Occipital lobe (tissue), 2 donors: ENCODE results near the gene GALNT17. TPM values are rescaled to one million over a fixed set of nuclear protein-coding genes. Genes with fewer than 3 reads are reported as not detected.
A peak's percentile ranks its signal among the peaks of the same experiment; 100 is the strongest.

Source experiments
- DNase-seq: peaks from one replicate; lab custom pipeline; 2025; lab: John Stamatoyannopoulos, UW
- total RNA-seq: library from RNA; depleted of rRNA; stranded (reverse); fragments of >200 nt; gene quantifications from one replicate; pipeline ENCODE4 v1.2.3, GENCODE V29; 2014

The GALNT17 gene
- total RNA-seq, 1 donor from 2014 or later, result 13.3 TPM

DNA sequence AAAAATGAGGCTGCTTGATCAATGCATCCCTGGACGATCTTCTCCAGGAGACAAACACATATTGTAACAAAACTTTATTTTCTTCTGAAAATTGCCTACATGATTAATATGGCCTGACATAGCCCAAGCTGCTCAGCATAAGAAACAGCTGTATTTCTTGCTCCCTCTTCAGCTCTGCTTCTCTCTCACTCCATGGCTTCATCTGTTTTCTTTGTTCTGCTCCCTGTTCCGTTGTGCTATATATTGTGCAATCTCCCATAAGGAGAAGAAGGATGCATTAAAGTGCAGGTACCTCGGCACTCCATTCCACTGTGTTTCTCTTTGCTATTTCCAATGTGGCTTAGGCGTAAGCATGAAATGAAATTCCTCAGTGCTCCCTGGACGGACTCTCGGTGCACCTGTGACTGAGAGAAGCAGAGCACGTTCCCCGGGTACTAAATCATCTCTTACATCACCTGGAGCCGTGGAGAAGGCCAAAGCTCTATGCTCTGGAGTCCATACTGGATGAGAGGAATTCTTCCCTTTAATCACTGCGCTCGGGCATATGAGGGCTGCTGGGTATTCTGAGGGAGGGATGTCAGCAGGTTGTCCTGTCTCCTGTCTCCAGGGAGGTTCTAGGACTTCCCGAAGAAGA lies 254.3 kb downstream of the GALNT17 start:
- no peak for DNase-seq

DNA sequence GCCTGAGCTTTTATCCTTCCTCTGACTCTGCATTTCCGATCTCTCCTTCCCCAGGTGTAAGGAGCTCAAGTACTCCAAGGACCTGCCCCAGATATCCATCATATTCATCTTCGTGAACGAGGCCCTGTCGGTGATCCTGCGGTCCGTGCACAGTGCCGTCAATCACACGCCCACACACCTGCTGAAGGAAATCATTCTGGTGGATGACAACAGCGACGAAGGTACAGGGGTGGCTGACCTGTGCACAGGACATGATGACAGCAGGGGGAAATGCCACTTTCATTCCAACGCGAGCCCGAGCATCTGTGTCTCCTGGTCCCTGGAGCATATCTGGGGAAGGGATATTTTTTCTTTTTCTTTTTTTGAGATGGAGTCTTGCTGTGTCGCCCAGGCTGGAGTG lies 256.2 kb downstream of the GALNT17 start:
- DNase-seq, result no peak

DNA sequence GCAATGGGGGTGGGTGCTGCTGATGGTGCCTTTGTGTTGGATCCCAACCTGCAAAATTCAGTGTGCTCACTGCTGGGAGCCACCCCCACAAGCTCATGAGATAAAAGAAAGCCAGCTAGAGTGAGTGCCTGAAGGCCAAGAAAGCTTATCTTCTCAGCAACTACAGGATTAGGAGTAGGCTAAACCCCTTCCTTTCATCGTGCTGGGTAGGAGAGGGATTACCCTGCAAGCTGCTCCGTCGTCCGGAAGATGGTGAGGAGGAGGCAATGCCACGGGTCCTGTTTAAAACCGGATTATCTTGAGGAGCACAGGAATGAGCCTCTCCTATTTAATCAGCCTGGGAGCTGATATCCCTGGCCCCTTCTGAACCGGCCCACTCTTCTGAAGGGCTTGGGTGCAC lies 258.0 kb downstream of the GALNT17 start:
- DNase-seq, result no peak

DNA sequence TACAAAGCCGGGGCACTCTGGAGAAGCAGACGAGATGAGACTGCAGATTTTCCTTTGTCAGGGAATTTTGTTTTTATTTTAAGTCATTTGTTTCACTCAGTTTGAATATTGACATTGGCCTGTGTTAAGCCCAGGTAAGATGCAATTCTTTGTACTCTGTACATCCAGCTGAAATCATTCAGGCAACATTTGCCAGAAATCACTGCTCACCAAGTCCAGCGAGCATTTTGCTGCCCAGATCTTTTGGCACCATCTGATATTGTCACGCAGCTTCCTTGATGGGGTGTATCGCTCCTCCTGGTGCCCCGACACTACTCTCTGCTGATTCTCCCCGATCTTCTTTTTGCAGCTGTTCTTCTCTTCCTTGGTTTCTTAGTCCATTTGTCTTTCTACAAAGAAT lies 261.7 kb downstream of the GALNT17 start:
- DNase-seq, result no peak

DNA sequence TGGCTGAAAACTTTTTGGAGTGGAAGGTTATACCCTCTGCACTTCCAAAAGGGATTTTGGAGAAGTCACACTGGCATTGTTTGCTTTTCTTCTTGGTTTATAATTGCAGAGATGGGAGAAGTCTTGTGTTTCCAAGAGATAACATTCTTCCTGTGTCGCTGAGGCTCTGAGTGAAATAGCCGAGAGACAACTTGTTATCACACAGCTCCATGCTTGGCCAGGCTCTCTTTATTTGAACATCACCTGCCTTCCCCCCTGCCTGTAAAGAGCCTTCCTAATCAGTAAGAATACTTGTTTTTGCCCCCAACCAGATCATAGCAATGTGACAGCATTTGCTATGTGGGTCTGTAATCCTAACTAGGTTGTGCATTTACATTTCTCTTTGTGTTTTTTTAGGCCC lies 270.7 kb downstream of the GALNT17 start:
- DNase-seq, result no peak

- no peak for DNase-seq
Measured at GRCh38 chr7:71403202-71403946, 271.4 kb downstream of the GALNT17 start.

DNA sequence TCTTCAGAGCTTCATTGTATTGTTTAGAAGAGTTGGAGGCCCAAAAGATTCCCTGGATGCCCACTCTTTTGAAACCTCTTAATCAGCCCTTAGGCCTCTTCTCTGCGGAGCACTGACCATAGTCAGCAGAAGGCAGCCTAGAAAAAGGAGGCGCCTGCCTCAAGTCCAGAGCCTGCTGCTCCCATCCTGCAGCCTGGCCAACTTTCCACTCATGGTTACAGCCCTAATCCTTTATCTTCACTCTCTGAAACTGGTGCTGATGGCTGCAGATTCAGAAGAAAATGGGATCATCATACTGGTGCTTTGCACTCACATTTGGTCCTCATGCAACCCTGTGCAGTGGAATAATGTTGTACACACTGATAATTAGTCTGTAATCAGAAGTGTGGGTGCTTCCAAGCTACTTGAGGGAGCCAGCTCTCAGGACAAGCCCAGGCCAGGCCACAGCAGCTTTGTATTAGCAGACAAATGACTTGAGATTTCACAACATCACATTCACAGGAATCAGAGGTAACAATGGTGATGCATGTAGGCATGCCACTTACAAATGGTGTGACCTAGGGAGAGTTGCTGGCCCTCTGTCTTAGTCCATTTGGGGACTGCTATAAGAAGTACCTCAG lies 272.9 kb downstream of the GALNT17 start:
- no peak for DNase-seq

DNA sequence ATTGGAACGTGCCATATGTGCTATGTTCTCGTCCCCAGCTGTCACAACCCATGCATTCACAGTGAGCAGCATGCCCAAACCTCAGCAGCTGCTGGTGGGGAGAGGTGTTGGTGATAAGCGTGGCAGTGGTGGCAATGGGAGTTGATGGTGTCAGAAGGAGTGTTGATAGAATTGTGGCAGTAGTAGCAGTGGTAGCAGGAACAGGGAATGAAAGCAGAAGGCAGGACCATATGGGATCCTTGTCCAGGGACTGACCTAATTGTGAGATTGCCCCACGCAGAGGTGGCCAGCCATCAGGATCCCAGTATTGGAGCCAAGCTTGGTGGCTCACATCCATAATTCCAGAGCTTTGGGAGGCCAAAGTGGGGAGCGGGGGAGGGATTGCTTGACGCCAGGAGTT lies 276.3 kb downstream of the GALNT17 start:
- DNase-seq, result peak; percentile 49

GRCh38 chr7:71409550-71410157 lies 277.7 kb downstream of the GALNT17 start:
- DNase-seq, result no peak

DNA sequence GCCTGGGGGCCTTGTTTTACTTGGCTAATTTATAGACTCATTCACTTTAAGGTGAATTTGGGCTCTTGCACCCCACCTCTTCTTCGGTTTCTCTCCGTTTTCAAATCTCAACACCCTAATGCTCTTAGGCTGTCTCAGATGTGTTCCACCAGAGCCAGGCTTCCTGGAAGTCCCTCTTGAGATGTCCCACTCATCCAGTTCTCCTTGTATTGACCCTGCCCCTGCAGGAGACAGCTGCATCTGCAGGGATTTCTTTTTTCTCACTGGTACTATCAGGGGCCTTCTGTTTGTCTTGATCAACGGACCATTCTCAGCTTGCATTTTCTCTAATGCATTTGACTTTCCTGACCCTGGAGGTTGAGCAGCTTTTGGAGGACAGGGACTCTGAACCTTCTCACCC lies 279.5 kb downstream of the GALNT17 start:
- DNase-seq, result no peak

DNA sequence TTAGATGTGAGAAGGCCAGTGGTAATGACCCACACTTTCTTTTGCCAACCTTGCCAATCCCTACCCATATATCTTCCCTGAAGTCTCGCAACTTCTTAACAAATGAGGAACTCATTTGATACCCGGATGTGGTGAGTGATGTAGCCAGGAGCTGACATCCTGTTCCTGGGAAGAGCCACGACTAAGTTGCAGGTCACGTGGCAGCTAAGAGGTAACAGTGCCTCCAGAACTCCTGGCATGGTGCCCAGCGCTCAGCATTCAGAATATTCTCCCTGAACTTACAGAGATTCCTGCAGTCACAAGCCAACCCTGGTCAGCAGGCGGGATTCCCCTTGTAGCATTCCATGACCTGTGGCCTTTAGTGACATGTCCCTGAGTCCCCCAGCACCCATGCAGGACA lies 282.5 kb downstream of the GALNT17 start:
- no peak for DNase-seq

- no peak for DNase-seq
Measured at GRCh38 chr7:71419546-71420337, 287.8 kb downstream of the GALNT17 start.

DNA sequence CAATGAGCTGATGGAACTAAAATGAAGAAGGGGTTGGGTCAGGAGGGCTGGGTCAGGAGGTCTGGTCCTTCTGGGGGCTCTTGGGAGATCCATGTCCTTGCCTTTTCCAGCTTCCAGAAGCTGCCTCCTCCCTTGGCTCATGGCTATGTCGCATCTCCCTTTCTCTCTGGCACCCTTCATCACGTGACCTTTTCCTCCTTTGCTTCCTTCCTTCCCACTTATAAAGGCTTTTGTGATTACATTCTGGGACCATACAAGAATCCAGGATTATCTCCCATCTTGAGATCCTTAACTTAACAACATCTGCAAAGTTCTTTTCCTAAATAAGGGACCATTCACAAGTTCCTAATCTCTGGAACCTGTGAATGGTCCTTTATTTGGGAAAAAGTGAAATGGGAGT lies 290.2 kb downstream of the GALNT17 start:
- no peak for DNase-seq

DNA sequence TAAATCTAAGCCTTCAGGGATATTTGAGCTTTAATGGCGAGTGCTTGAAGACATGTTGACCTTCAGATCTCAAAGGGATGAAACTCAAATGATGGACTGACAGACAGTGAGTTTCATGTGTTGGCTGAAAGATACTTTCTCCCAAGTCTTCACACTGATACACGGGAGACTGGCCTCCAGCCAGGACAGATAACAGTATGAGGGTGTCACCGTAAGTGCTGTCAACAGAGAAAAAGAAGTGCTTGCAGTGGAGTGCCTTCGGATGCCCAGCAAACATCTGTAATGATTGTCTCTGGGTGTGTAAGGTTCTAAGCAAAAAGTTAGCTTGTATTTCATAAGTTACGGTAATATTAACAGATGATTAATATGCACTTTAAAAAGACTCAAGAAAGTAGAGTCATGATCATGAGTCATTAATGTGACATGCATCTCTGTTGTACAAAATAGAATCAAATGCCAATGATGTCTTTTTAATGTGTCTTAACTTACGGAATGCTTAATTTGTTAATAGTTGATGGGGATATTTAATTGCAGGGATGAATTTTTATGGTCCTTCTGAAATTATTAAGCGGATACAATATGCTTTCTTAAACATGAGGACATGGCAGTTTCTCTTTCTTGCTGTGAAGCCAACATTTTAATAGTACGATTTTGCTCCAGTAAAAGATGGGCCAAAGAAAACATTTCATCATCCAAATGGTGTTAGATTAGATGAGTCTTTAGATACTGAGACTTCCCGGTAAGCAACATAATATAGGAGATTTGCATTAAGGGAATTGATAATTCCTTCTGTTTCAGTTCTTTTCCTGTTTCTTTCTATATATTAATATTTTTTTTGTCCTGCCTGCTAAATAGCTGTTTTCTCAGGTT lies 292.5 kb downstream of the GALNT17 start:
- no peak for DNase-seq

- DNase-seq, result no peak
Measured at GRCh38 chr7:71429083-71429482, 297.1 kb downstream of the GALNT17 start.

DNA sequence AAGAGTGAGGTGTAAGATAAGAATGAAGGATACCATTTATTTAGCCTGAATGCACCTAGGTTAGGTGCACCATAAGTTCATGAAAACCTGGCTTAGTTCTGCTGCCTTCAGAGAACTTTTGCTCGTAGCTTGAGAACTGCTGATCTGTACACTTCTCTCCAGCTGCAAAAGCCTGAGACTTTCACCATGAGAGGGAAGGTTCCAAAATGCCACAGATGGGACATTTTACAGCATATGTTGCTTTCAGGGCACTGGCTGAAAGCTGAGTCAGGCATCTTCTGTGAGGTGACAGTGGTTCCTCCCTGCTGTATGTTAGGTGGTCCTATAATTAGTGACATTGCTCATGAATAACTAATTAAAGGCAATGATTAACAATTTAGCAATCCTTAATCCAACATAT lies 298.3 kb downstream of the GALNT17 start:
- DNase-seq, result no peak

GRCh38 chr7:71439321-71439720 lies 307.4 kb downstream of the GALNT17 start:
- DNase-seq, result no peak

DNA sequence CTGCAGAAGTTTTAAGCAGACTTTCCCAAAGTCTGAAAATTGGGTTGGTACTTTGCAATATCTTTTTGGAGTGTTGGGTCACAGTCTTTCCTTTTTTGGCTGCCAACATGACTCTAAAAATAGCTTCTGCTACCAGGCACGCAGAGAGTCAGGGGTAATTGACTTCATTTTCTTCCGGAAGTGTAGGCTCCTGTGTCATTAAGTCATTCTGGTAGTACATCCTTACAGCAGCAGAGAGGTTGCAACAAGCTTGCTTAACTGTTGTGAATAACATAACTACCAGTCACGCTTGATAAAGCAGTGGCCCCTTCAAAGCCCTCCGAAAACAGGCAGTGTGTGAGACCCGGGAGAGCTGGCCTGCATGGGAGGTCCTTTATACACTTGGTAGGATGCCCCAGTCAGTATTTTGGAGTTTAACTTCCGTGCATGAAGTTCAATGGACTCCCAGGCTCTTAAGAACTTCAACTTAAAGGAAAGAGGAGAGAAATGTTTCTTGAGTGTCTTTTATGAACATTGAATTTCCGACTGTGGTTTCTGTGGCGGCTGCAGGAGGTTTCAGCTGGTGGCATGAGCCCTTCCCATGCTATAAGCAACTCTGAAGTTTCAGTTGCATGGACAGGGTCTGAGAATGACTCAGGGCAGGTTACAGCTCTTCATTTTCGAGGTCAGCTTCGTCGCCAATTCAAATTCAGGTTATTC lies 310.7 kb downstream of the GALNT17 start:
- no peak for DNase-seq

GRCh38 chr7:71443191-71443530 lies 311.2 kb downstream of the GALNT17 start:
- no peak for DNase-seq

GRCh38 chr7:71444130-71444529 lies 312.2 kb downstream of the GALNT17 start:
- DNase-seq, result no peak
